ENCODE measurements around the gene LENG8. TPM values are rescaled to one million over a fixed set of nuclear protein-coding genes. Genes with fewer than 3 reads are reported as not detected.

The LENG8 gene
- total RNA-seq, 1 donor from 2014 or later, result 193 TPM

DNA sequence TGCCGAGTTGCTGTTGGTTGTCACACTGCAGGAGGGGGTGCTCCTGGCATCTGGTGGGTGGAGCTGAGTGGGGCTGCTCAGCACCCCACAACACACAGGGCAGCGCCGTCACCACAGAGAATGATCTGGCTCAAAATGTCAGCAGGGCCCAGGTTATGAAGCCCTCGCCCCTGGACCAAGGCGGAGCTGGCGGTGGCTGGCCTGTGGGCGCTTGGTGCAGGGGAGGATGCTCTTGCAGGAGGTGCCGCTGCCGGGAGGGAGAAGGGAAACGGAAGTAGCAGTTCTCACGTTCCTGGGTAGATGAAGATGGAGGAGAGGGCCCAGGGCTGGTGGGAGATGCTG is 14.2 kb upstream of the LENG8 start:
- Histone ChIP-seq H3K27me3 (ENCODE audit: insufficient read depth, low read length) (no peaks in the 10 kb centered on the region), H3K4me3 (ENCODE audit: insufficient read depth, low read depth, low read length) (no peak overlapping the region), H3K27ac (ENCODE audit: low read depth, low read length) (no peak overlapping the region), H2AFZ (ENCODE audit: low read depth, low read length) (no peak overlapping the region), H3K4me2 (ENCODE audit: low read length) (no peak overlapping the region), H3K9me3 (ENCODE audit: insufficient read depth, low read depth, low read length) (no peaks in the 10 kb centered on the region), H3K9ac (ENCODE audit: low read length) (no peak overlapping the region), H3K79me2 (ENCODE audit: insufficient read depth, low read length) (peaks cover 4% of the 10 kb centered on the region), H3K36me3 (ENCODE audit: insufficient read depth, low read length) (no peaks in the 10 kb centered on the region), H3K4me1 (ENCODE audit: insufficient read depth, low read length) (peaks cover 4% of the 10 kb centered on the region), H4K20me1 (ENCODE audit: insufficient read depth, low read length) (peaks cover 59% of the 10 kb centered on the region)
- TF ChIP-seq, protein P1, sequence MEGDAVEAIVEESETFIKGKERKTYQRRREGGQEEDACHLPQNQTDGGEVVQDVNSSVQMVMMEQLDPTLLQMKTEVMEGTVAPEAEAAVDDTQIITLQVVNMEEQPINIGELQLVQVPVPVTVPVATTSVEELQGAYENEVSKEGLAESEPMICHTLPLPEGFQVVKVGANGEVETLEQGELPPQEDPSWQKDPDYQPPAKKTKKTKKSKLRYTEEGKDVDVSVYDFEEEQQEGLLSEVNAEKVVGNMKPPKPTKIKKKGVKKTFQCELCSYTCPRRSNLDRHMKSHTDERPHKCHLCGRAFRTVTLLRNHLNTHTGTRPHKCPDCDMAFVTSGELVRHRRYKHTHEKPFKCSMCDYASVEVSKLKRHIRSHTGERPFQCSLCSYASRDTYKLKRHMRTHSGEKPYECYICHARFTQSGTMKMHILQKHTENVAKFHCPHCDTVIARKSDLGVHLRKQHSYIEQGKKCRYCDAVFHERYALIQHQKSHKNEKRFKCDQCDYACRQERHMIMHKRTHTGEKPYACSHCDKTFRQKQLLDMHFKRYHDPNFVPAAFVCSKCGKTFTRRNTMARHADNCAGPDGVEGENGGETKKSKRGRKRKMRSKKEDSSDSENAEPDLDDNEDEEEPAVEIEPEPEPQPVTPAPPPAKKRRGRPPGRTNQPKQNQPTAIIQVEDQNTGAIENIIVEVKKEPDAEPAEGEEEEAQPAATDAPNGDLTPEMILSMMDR (IDR thresholded peaks at IDR 0.05; ENCODE audit: insufficient read depth, low read depth, low read length), result no peak
- no peak for TF ChIP-seq EZH2 (IDR thresholded peaks at IDR 0.05; ENCODE audit: insufficient read depth, low read length)
- DNase-seq (ENCODE audit: low read depth) (no peak), FAIRE-seq (no peak)
- no peaks in the 10 kb centered on the region for H3K9me3 Mint-ChIP-seq (ENCODE audit: unreplicated experiment)
- no peak overlapping the region for H3K27ac Mint-ChIP-seq (ENCODE audit: unreplicated experiment)
- H3K4me3 Mint-ChIP-seq (ENCODE audit: unreplicated experiment), result no peak overlapping the region
- no peaks in the 10 kb centered on the region for H3K27me3 Mint-ChIP-seq (ENCODE audit: low read depth, unreplicated experiment)
- H3K36me3 Mint-ChIP-seq (ENCODE audit: low read depth, unreplicated experiment), result peaks cover 6% of the 10 kb centered on the region
- peaks cover 8% of the 10 kb centered on the region for H3K4me1 Mint-ChIP-seq (ENCODE audit: low read depth, unreplicated experiment)

GRCh38 chr19:54435551-54436016 is 13.4 kb upstream of the LENG8 start:
- no peak overlapping the region for H2AFZ ChIP-seq (ENCODE audit: low read depth, low read length)
- H3K27ac Mint-ChIP-seq (ENCODE audit: unreplicated experiment), result no peak overlapping the region
- no peak for TF ChIP-seq EZH2 (IDR thresholded peaks at IDR 0.05; ENCODE audit: insufficient read depth, low read length)
- TF ChIP-seq, protein P1 (IDR thresholded peaks at IDR 0.05; ENCODE audit: insufficient read depth, low read depth, low read length), result no peak
- H3K9ac ChIP-seq (ENCODE audit: low read length), result no peak overlapping the region
- H3K27ac ChIP-seq (ENCODE audit: low read depth, low read length), result no peak overlapping the region
- no peaks in the 10 kb centered on the region for H3K9me3 ChIP-seq (ENCODE audit: insufficient read depth, low read depth, low read length)
- H3K36me3 ChIP-seq (ENCODE audit: insufficient read depth, low read length), result no peaks in the 10 kb centered on the region
- H3K4me3 ChIP-seq (ENCODE audit: insufficient read depth, low read depth, low read length), result no peak overlapping the region
- H3K9me3 Mint-ChIP-seq (ENCODE audit: unreplicated experiment), result no peaks in the 10 kb centered on the region
- H4K20me1 ChIP-seq (ENCODE audit: insufficient read depth, low read length), result peaks cover 63% of the 10 kb centered on the region
- H3K4me1 ChIP-seq (ENCODE audit: insufficient read depth, low read length), result peaks cover 4% of the 10 kb centered on the region
- peaks cover 8% of the 10 kb centered on the region for H3K36me3 Mint-ChIP-seq (ENCODE audit: low read depth, unreplicated experiment)
- no peaks in the 10 kb centered on the region for H3K27me3 ChIP-seq (ENCODE audit: insufficient read depth, low read length)
- no peaks in the 10 kb centered on the region for H3K27me3 Mint-ChIP-seq (ENCODE audit: low read depth, unreplicated experiment)
- peaks cover 8% of the 10 kb centered on the region for H3K4me1 Mint-ChIP-seq (ENCODE audit: low read depth, unreplicated experiment)
- FAIRE-seq (no peak), DNase-seq (ENCODE audit: low read depth) (no peak)
- peaks cover 4% of the 10 kb centered on the region for H3K79me2 ChIP-seq (ENCODE audit: insufficient read depth, low read length)
- H3K4me3 Mint-ChIP-seq (ENCODE audit: unreplicated experiment), result no peak overlapping the region
- H3K4me2 ChIP-seq (ENCODE audit: low read length), result no peak overlapping the region

- peaks cover 8% of the 10 kb centered on the region for H3K4me1 Mint-ChIP-seq (ENCODE audit: low read depth, unreplicated experiment)
- TF ChIP-seq EZH2 (IDR thresholded peaks at IDR 0.05; ENCODE audit: insufficient read depth, low read length), result no peak
- TF ChIP-seq, protein P1 (IDR thresholded peaks at IDR 0.05; ENCODE audit: insufficient read depth, low read depth, low read length), result no peak
- no peak overlapping the region for H3K27ac Mint-ChIP-seq (ENCODE audit: unreplicated experiment)
Observed at GRCh38 chr19:54436031-54436523, 12.9 kb upstream of the LENG8 start.

More at GRCh38 chr19:54436031-54436523, 12.9 kb upstream of the LENG8 start:
- H3K79me2 ChIP-seq (ENCODE audit: insufficient read depth, low read length), result peaks cover 4% of the 10 kb centered on the region
- H3K27me3 ChIP-seq (ENCODE audit: insufficient read depth, low read length), result no peaks in the 10 kb centered on the region
- H3K4me3 ChIP-seq (ENCODE audit: insufficient read depth, low read depth, low read length), result no peak overlapping the region
- no peak for DNase-seq (ENCODE audit: low read depth)
- no peak overlapping the region for H3K9ac ChIP-seq (ENCODE audit: low read length)
- H3K4me3 Mint-ChIP-seq (ENCODE audit: unreplicated experiment), result no peak overlapping the region
- no peaks in the 10 kb centered on the region for H3K9me3 ChIP-seq (ENCODE audit: insufficient read depth, low read depth, low read length)
- H3K9me3 Mint-ChIP-seq (ENCODE audit: unreplicated experiment), result no peaks in the 10 kb centered on the region
- no peak overlapping the region for H3K27ac ChIP-seq (ENCODE audit: low read depth, low read length)
- no peak for FAIRE-seq
- H3K4me1 ChIP-seq (ENCODE audit: insufficient read depth, low read length), result peaks cover 4% of the 10 kb centered on the region
- H3K36me3 ChIP-seq (ENCODE audit: insufficient read depth, low read length), result no peaks in the 10 kb centered on the region
- H3K27me3 Mint-ChIP-seq (ENCODE audit: low read depth, unreplicated experiment), result no peaks in the 10 kb centered on the region
- peaks cover 67% of the 10 kb centered on the region for H4K20me1 ChIP-seq (ENCODE audit: insufficient read depth, low read length)
- no peak overlapping the region for H2AFZ ChIP-seq (ENCODE audit: low read depth, low read length)
- peaks cover 8% of the 10 kb centered on the region for H3K36me3 Mint-ChIP-seq (ENCODE audit: low read depth, unreplicated experiment)
- no peak overlapping the region for H3K4me2 ChIP-seq (ENCODE audit: low read length)

All from astrocyte (in vitro differentiated cells and primary cell).